NCI-H1436 (cell line): ENCODE data around the gene FOXR1.

Experiments used
- DNase-seq: peaks from one replicate; lab custom pipeline; 2025; lab: John Stamatoyannopoulos, UW

FOXR1 gene

GRCh38 chr11:119026970-119027369 lies 55.4 kb downstream of the FOXR1 start:
- DNase-seq, result no peak

GRCh38 chr11:119027561-119028345 lies 56.2 kb downstream of the FOXR1 start:
- no peak for DNase-seq

- no peak for DNase-seq
Observed at GRCh38 chr11:119028346-119029068, 56.9 kb downstream of the FOXR1 start.

- DNase-seq, result no peak
Observed at GRCh38 chr11:119029069-119029339, 57.4 kb downstream of the FOXR1 start.

GRCh38 chr11:119029340-119030028 lies 57.9 kb downstream of the FOXR1 start:
- no peak for DNase-seq

- DNase-seq, result no peak
Observed at GRCh38 chr11:119030029-119030328, 58.4 kb downstream of the FOXR1 start.

GRCh38 chr11:119030329-119031047 lies 58.9 kb downstream of the FOXR1 start, which contains the start of gene SLC37A4:
Gene SLC37A4, minus strand, starts transcription at chr11:119030877.
- peak; percentile 97 for DNase-seq
